Right cardiac atrium (tissue), 5 donors: Measurements from ENCODE around the gene UPP1. TPM values are rescaled to one million over a fixed set of nuclear protein-coding genes. Genes with fewer than 3 reads are reported as not detected.
A peak's percentile ranks its signal among the peaks of the same experiment; 100 is the strongest.

ENCODE experiments used
- ATAC-seq, 2 donors: fragments of 200-7000 bp; cut with Tn5 transposase; one replicate each; pipeline versions ENCODE4 v1.8.0 to v1.9.1; 2020; ENCODE audit warnings: moderate library complexity in 2 of 2, mild to moderate bottlenecking in 1 of 2
- DNase-seq, 3 donors: peaks; one replicate each; pipeline ENCODE4 v3.0.0-alpha.2; 2020
- H3K27ac ChIP-seq: one replicate; pipeline ENCODE4 v1.5.1; 2013; ENCODE audit warnings: mild to moderate bottlenecking, low read length, control low read depth, moderate library complexity
- H3K27me3 ChIP-seq: one replicate; pipeline ENCODE4 v1.6.1; 2013; ENCODE audit not compliant: control insufficient read depth, insufficient read depth
- H3K4me1 ChIP-seq: one replicate; pipeline ENCODE4 v1.6.1; 2013; ENCODE audit warnings: low read length; ENCODE audit not compliant: control insufficient read depth, insufficient read depth
- H3K4me3 ChIP-seq: one replicate; pipeline ENCODE4 v1.5.1; 2013; ENCODE audit warnings: low read length, control low read depth
- H3K9me3 ChIP-seq: one replicate; pipeline ENCODE4 v1.6.1; 2013; ENCODE audit warnings: low read length; ENCODE audit not compliant: control insufficient read depth
- WGBS: extraction: QIAGEN DNeasy Blood & Tissue Kit; methylation state at CpG from one replicate; pipeline ENCODE4 v1.1.7; 2013; 5-methylcytosine and 5-hydroxymethylcytosine counted together
- intact Hi-C, 4 donors: fragments of 100-400 bp; cut with DNase I; formaldehyde crosslinking; loops; one replicate each; pipeline versions ENCODE4 v1.11.0 to v1.14.0; 2022 to 2023
- polyA plus RNA-seq: library from polyadenylated mRNA; stranded (reverse); fragments of 200-250 nt; gene quantifications from one replicate; pipeline ENCODE4 v1.2.3, GENCODE V29; 2013
- total RNA-seq, 4 donors: library from RNA; stranded (reverse); fragmentation: NEBNext Ultra II Directional; extraction: Animal tissue kit (Norgen Biotek cat#: 25700); gene quantifications; one replicate each; pipeline ENCODE4 v1.2.1, GENCODE V29; 2021
- donor health status: healthy with polysubstance abuse.
- donor health status: DM: no; HTN: yes; CAD: no.
- donor health status: DM: no; HTN: no; CAD: no.
- donor health status: DM: no; HTN: yes; CAD: no; lungs with severe emphysema.
- donor health status: DM: yes; HTN: yes; CAD: no.

UPP1 gene
- total and polyA plus RNA-seq, 5 donors, result 17.3 to 29.0 (median 21.7) TPM

DNA sequence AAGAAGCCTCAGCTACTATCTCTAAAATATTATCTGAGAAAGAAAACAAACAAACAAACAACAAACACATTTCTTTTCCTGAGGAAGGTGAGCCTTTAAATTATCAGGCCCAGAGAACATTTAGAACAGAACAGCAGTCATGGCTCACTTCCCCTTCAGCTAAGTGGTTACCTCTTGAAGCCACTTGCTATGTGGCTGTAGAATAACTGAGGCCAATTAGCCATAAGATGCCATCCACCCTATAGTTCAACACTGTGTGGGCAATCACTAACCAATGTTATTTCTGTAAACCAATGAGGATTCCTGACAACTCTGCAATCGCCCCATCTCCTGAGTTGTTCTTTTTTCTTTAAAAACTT is 3.7 kb upstream of the UPP1 start:
- no peaks in the 10 kb centered on the region for H3K27me3 ChIP-seq
- ATAC-seq (no peak), DNase-seq (no peak)
- intact Hi-C loops, result no loop called here
- peaks cover 4% of the 10 kb centered on the region for H3K4me1 ChIP-seq
- H3K27ac ChIP-seq, result peak overlapping the region; percentile 19
- no peaks in the 10 kb centered on the region for H3K9me3 ChIP-seq
- no peak overlapping the region for H3K4me3 ChIP-seq
- WGBS, result 97% methylated on average over 1 of the region's 1 CpG

DNA sequence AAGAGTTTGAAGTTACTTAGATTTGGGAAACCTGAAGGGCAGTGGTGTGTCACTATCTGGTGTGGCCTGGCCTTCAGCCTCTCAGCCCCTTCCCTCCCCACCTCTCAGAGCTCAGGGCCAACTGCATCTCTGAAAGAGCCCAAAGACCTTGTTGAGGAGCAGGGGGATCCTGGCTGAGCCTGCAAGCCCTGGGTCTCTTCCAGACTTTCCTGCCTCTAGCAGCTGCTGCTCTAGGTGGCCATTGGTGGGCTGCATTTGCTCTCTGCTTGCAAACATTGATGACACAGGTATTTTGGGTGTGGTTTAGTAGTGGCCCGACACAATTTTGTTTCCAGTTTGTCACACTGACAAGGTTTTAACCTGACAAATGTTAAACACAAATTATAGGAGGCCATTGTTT is 3.1 kb upstream of the UPP1 start:
- Histone ChIP-seq H3K27ac (no peak overlapping the region), H3K4me3 (no peak overlapping the region), H3K27me3 (no peaks in the 10 kb centered on the region), H3K9me3 (no peaks in the 10 kb centered on the region), H3K4me1 (peaks cover 4% of the 10 kb centered on the region)
- no peak for DNase-seq
- intact Hi-C loops, result no loop called here
- 86% methylated on average over 1 of the region's 1 CpG for WGBS
- ATAC-seq, result no peak

DNA sequence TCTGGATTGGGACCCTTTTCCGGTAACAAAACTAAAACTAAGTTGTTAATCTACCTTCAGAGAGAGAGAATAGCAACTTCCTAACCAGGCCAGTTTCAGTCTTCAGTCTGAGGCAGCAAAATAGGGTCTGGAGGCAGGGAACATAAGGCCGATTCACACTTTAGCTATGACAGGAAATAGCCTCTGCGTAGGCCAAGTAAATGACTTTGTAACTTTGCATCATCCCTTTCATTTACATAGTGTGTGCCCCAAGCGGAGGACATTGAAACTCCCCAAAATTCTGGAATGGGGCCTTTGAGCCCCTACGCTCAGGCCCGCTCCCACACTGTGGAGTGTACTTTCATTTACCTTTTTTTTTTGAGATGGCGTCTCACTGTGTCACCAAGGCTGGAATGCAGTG is 1.7 kb upstream of the UPP1 start:
- Histone ChIP-seq H3K4me1 (peaks cover 4% of the 10 kb centered on the region), H3K27me3 (no peaks in the 10 kb centered on the region), H3K27ac (no peak overlapping the region), H3K9me3 (no peaks in the 10 kb centered on the region), H3K4me3 (no peak overlapping the region)
- no peak for ATAC-seq
- 76% methylated on average over 7 of the region's 7 CpGs for WGBS
- intact Hi-C loops, result no loop called here
- no peak for DNase-seq

DNA sequence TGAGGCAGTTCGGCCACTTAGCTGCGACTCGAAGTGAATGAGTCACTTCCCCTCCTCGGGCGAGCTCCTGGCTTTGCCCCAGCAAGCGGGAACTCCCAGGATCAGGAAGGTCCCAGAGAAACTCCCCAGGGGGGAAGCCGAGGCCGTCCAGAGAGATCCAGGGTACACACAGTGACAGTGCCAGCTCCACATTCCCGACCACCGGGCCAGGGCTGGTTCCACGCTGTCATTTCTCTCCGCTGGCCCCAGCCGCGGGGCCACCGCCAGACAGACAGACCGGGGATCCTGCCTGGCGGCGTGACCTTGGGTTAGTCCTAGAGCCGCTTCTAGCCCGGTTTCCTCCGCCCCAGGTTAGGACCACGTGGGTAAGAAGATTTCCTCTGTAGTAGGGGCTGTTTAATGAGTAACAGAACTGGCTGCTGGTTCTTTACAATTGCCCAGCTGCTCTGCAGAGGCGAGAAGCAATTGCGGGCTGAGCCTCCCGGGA is 463 bp upstream of the UPP1 start:
- WGBS, result under 1% methylated on average over 25 of the region's 25 CpGs
- ATAC-seq, result peak; percentile 80 to 84
- intact Hi-C loops, result no loop called here
- no peaks in the 10 kb centered on the region for H3K4me1 ChIP-seq
- H3K9me3 ChIP-seq, result no peaks in the 10 kb centered on the region
- peak; percentile 93 to 95 (median 94) for DNase-seq
- H3K27me3 ChIP-seq, result no peaks in the 10 kb centered on the region
- peak overlapping the region; percentile 93 for H3K27ac ChIP-seq
- peak overlapping the region; percentile 56 for H3K4me3 ChIP-seq

DNA sequence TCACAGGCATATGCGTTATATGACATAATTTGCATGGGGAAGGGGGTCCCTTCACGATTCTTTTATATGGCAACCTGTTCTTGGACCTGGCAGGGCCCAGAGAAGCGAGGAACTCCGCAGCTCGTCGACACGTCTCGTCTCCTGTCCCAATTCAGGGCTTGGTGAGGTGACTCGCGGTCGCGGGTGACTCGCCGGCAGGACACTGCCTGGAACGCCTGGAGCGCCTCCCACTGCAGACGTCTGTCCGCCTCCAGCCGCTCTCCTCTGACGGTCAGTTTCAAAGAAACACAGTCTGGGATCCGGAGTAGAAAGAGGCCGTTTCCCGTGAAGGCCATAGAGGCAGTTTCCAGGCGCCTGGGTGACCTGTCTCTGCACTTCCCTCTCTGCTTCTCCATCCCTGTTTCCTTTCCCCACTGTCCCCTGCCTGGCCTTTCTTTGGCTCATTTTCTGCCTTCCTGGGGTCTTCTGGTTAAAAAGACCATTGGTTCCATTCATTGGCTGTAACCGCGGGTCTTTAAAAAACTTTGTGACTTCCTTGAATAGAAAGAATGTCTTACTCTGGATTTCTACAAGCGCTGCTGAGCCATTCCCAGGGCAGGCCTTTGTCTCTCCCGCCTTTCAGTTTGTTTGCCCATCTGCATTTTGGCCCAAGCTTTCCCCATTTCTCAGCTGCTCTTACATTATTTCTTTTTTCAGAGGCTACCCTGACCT is 1.2 kb downstream of the UPP1 start:
- Histone ChIP-seq H3K27ac (no peak overlapping the region), H3K4me1 (no peaks in the 10 kb centered on the region), H3K9me3 (no peaks in the 10 kb centered on the region), H3K27me3 (no peaks in the 10 kb centered on the region), H3K4me3 (peak overlapping the region; percentile 56)
- 63% methylated on average over 28 of the region's 28 CpGs for WGBS
- intact Hi-C loops, result loop anchor here in 1 of 4 donors (10.0 kb wide), 1 partner anchor 55 kb away; the partner anchor contains the start of gene C7orf57
- ATAC-seq (peak in 1 of 2 donors; percentile 30), DNase-seq (peak; percentile 48 to 79 (median 77))

DNA sequence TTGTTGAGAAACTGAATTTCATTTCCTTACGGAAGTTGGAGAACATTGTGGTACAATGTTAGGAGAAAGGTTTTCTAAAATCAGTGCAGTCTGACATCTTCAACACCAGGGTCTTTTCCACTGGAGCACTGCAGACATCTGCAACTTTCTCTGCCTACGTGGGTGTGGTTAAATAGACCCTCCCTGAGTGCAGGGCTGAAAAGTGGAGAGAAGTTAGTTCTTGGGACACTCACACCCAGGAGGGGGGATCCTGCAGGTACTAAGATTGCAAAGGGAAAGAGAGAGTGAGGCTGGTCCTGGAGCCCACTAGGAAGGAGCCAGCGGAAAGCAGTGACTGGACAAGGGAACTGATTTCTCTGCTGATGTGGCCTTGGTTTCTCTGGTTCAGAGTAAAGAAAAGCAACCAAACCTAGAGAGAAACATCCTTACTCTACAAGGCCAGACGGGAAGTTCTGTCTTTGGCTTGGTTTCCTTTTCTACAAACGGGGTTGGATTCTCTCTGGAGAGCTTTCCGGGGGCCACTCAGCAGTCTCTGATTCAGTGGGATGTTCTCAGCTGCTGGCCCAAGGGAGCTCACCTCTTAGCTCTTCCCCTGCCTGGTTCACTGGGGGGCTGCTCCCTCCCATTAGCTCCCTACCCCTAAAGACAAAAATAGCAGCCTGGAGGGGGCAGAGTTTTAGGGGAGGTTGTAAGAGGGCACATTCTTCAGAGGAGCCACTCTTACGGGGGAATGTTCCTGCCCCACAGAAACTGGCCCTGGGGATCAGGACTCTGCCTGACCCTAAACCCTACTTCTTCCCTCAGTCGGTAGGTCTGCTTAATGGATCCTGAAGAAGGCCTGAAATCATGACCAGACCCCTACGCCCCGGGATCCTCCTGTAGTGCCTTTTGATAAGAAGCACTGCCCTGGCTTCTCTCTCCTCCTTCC is 2.7 kb downstream of the UPP1 start:
- H3K9me3 ChIP-seq, result no peaks in the 10 kb centered on the region
- no peaks in the 10 kb centered on the region for H3K4me1 ChIP-seq
- intact Hi-C loops, result loop anchor here in 1 of 4 donors (10.0 kb wide), 1 partner anchor 57 kb away; the partner anchor contains the start of gene C7orf57
- H3K27ac ChIP-seq, result no peak overlapping the region
- ATAC-seq (no peak), DNase-seq (no peak)
- no peak overlapping the region for H3K4me3 ChIP-seq
- 81% methylated on average over 10 of the region's 10 CpGs for WGBS
- no peaks in the 10 kb centered on the region for H3K27me3 ChIP-seq

DNA sequence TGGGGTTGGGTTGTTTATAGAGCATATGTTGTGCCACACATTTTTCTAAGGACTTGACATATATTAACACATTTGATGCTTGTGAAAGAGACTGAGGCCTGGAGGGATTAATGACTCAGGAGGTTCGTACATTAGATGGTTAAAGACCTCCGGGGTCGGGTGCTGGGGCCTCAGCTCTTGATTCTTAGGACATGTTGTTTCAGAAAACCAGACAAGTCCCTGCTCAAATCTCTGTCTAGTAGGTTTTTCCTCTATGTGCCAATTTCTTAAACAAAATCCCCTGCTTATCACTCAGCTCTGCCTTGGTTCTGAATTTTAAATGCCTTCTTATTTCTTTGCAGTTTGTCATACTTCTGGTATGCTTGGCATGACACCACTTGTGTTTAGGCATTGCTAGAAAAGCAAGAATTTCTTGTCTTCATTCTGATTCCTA is 5.8 kb downstream of the UPP1 start:
- no peak overlapping the region for H3K27ac ChIP-seq
- WGBS, result 77% methylated on average over 3 of the region's 3 CpGs
- no peaks in the 10 kb centered on the region for H3K27me3 ChIP-seq
- no peaks in the 10 kb centered on the region for H3K4me1 ChIP-seq
- no peak for ATAC-seq
- no peaks in the 10 kb centered on the region for H3K9me3 ChIP-seq
- no peak for DNase-seq
- H3K4me3 ChIP-seq, result no peak overlapping the region
- intact Hi-C loops, result loop anchor here in 1 of 4 donors (10.0 kb wide), 1 partner anchor 60 kb away; the partner anchor contains the start of gene C7orf57

DNA sequence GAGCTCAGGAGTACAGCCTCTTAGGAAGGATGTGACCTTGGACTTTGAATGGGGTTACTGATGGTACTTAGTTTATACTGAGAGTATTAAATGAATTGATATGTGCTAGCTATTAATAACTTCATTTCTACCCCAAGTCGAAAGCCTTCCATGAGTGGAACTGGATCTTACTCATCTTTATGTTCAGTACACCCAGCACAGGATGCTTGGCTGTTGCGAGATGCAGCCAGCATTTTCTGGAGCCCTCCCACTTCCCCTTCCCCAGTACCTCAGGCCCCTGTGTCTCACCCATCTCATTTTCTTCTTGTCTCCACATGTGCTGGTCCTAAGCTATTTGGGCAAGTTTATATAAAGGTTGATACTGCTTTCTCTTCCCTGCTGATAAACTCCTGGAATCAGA is 7.2 kb downstream of the UPP1 start:
- Histone ChIP-seq H3K4me1 (no peaks in the 10 kb centered on the region), H3K27me3 (no peaks in the 10 kb centered on the region), H3K4me3 (no peak overlapping the region), H3K27ac (no peak overlapping the region), H3K9me3 (no peaks in the 10 kb centered on the region)
- intact Hi-C loops, result loop anchor here in 1 of 4 donors (10.0 kb wide), 1 partner anchor 61 kb away; the partner anchor contains the start of gene C7orf57
- DNase-seq (no peak), ATAC-seq (peak; percentile 53 to 58)
- 72% methylated on average over 2 of the region's 2 CpGs for WGBS

DNA sequence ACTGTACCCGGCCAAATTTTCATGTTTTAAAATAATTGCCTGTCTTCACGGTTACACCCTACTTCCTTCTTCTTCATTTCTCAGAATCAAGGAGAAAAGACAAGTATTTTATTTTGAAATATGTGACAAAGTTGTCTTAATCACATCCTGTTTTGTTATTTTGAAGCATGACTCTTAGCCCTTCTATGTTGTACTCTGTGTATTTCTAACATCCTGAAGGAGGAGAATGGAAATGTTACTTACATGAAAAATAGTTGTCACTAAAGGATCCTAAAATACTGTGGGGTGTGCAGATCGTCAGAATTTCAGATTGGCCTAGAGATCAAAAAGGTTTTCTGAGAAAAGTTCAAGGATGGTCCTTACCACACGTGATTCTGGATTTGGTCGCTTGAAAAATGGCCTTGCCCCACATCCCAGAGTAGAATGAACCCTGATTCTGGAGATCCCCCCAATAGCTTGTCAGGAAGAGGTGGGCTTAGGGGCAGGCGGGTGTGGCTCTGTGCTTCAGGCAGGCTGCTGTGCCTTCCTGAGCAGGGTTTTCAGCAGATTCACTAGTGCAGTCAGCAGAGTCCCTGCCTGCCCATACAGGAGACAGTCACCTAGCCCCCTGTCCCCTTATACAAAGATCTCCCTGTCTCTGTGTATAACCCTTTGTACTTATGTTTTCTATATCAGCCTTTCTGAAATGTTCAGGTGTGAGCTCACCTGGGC is 8.6 kb downstream of the UPP1 start:
- peak in 1 of 2 donors; percentile 36 for ATAC-seq
- H3K4me3 ChIP-seq, result no peak overlapping the region
- H3K9me3 ChIP-seq, result no peaks in the 10 kb centered on the region
- WGBS, result 64% methylated on average over 6 of the region's 6 CpGs
- no peaks in the 10 kb centered on the region for H3K4me1 ChIP-seq
- H3K27me3 ChIP-seq, result no peaks in the 10 kb centered on the region
- intact Hi-C loops, result loop anchor here in 1 of 4 donors (10.0 kb wide), 1 partner anchor 63 kb away; the partner anchor contains the start of gene C7orf57
- no peak for DNase-seq
- peak overlapping the region; percentile 55 for H3K27ac ChIP-seq

DNA sequence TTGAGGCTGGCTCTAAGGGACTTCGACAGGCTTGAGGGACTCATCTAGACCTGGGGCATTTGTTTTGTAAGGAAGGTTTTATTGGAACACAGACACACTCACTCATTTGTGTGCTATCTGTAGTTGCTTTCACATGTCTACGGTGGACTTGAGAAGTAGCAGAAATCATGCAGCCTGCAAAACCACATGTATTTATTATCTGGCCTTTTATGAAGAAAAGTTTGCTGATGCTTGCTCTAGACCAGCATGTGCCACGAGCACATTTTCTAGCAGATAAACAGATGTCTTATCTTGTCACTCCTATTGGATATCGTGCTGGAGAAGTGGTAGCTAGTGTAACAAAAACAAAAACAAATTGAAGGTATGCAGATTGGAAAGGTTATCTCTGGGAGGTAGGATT is 9.8 kb downstream of the UPP1 start:
- H3K9me3 ChIP-seq, result no peaks in the 10 kb centered on the region
- H3K4me1 ChIP-seq, result no peaks in the 10 kb centered on the region
- no peaks in the 10 kb centered on the region for H3K27me3 ChIP-seq
- intact Hi-C loops, result loop anchor here in 1 of 4 donors (10.0 kb wide), 1 partner anchor 64 kb away; the partner anchor contains the start of gene C7orf57
- no peak overlapping the region for H3K4me3 ChIP-seq
- DNase-seq (no peak), ATAC-seq (no peak)
- 63% methylated on average over 4 of the region's 4 CpGs for WGBS
- H3K27ac ChIP-seq, result no peak overlapping the region
